ENCODE results near the gene TFF3. TPM values are rescaled to one million over a fixed set of nuclear protein-coding genes. Genes with fewer than 3 reads are reported as not detected.

The TFF3 gene
- total and polyA plus RNA-seq, 2 of the 13 experiments (the other 11 are each of a cell fraction or from before 2014, with no cell fraction given) = 14.2 to 26.9 TPM

GRCh38 chr21:42285569-42286245 lies 29.5 kb downstream of the TFF3 start (continued):
- TF ChIP-seq ZBTB49 (CRISPR knock-in tag; IDR thresholded peaks at IDR 0.05; ENCODE audit: borderline replicate concordance) (no peak), CENPBD1 (CRISPR knock-in tag; IDR thresholded peaks at IDR 0.05; ENCODE audit: borderline replicate concordance, low read depth) (no peak), CEBPG (CRISPR knock-in tag; IDR thresholded peaks at IDR 0.05) (no peak), ZNF276 (CRISPR knock-in tag; IDR thresholded peaks at IDR 0.05; ENCODE audit: low read depth) (no peak)

- H2AFZ ChIP-seq (ENCODE audit: low read length) = no peak overlapping the region
- no peak for ATAC-seq
- H3K36me3 ChIP-seq (replicated peaks in 1 of 2; ENCODE audit: control insufficient read depth in 1 of 2, insufficient read depth in 2 of 2, low read length in 2 of 2) = no peaks in the 10 kb centered on the region
- TF ChIP-seq ZFP36L1 (CRISPR knock-in tag; IDR thresholded peaks at IDR 0.05) (no peak), TOE1 (CRISPR knock-in tag; IDR thresholded peaks at IDR 0.05) (no peak), RNF219 (CRISPR knock-in tag; IDR thresholded peaks at IDR 0.05) (no peak), CCDC6 (CRISPR knock-in tag; IDR thresholded peaks at IDR 0.05) (no peak)
- no peaks in the 10 kb centered on the region for H3K79me2 ChIP-seq (ENCODE audit: insufficient read depth, low read length)
- intact Hi-C loops (cut with micrococcal nuclease; ENCODE audit: unreplicated experiment) (no loop called here), in situ Hi-C loops (cut with HindIII; ENCODE audit: extremely low pct_ligation_motif_present, low pct_unique_long_range_greater_than_20kb) (no loop called here)
- no peak overlapping the region for H3K9ac ChIP-seq (ENCODE audit: insufficient read depth, low read depth, low read length)
- ChIA-PET POLR2A (no interaction called here), CTCF (ENCODE audit: low intra/inter-chr PET ratio, low total read pairs) (no interaction called here)
- no peak for DNase-seq (ENCODE audit: low spot score)
- H4K20me1 ChIP-seq (ENCODE audit: insufficient read depth, low read length) = no peaks in the 10 kb centered on the region
- no TSS peak for BruUV-seq (replicated peaks)
- no peak overlapping the region for H3K4me3 ChIP-seq (replicated peaks in 1 of 3; ENCODE audit: insufficient read depth in 1 of 3, low read depth in 2 of 3, low read length in 3 of 3)
- 0% methylated on average over 3 of the region's 12 CpGs for WGBS (ENCODE audit: low lambda C conversion rate)
- H3K27me3 ChIP-seq (ENCODE audit: control insufficient read depth in 1 of 2, insufficient read depth in 2 of 2, low read length in 2 of 2) = peaks cover 5 to 61% of the 10 kb centered on the region in 2 experiments
- no peak overlapping the region for H3K27ac ChIP-seq (ENCODE audit: extremely low read length, insufficient read depth, low read length)
- H3K4me2 ChIP-seq (ENCODE audit: low read depth, low read length) = no peak overlapping the region
- no peaks in the 10 kb centered on the region for H3K4me1 ChIP-seq (ENCODE audit: insufficient read depth, low read length)
- FAIRE-seq = no peak
- H3K9me3 ChIP-seq (ENCODE audit: low read length) = no peaks in the 10 kb centered on the region
Measured at GRCh38 chr21:42282715-42283114, 32.5 kb downstream of the TFF3 start.
